ENCODE results near the gene AHCYL2.
A peak's percentile ranks its signal among the peaks of the same experiment; 100 is the strongest.
"Not testable (repeated sequence)": the region's sequence is repeated elsewhere in the genome, so short reads cannot be mapped to it uniquely, and the experiment has no call there.

Gene AHCYL2

GRCh38 chr7:129394982-129395914, 170.4 kb downstream of the AHCYL2 start:
- DNase-seq (ENCODE audit: low spot score), result no peak
- no peak for TF ChIP-seq CTCF (IDR thresholded peaks at IDR 0.05; ENCODE audit: extremely low read depth, missing control alignments)

GRCh38 chr7:129401228-129401966, 176.6 kb downstream of the AHCYL2 start:
- DNase-seq (ENCODE audit: low spot score), result no peak
- no peak for TF ChIP-seq CTCF (IDR thresholded peaks at IDR 0.05; ENCODE audit: extremely low read depth, missing control alignments)

- no peak for TF ChIP-seq CTCF (IDR thresholded peaks at IDR 0.05; ENCODE audit: extremely low read depth, missing control alignments)
- peak; percentile 13 for DNase-seq (ENCODE audit: low spot score)
These were observed 177.4 kb downstream of the AHCYL2 start for GRCh38 chr7:129401967-129402860.

GRCh38 chr7:129405527-129405926, 180.7 kb downstream of the AHCYL2 start:
- no peak for TF ChIP-seq CTCF (IDR thresholded peaks at IDR 0.05; ENCODE audit: extremely low read depth, missing control alignments)
- peak; percentile 19 for DNase-seq (ENCODE audit: low spot score)

GRCh38 chr7:129410238-129410637, 185.4 kb downstream of the AHCYL2 start:
- DNase-seq (ENCODE audit: low spot score), result not testable (repeated sequence)

GRCh38 chr7:129412501-129412900, 187.7 kb downstream of the AHCYL2 start:
- no peak for TF ChIP-seq CTCF (IDR thresholded peaks at IDR 0.05; ENCODE audit: extremely low read depth, missing control alignments)
- no peak for DNase-seq (ENCODE audit: low spot score)

- no peak for DNase-seq (ENCODE audit: low spot score)
- no peak for TF ChIP-seq CTCF (IDR thresholded peaks at IDR 0.05; ENCODE audit: extremely low read depth, missing control alignments)
These were observed 192.2 kb downstream of the AHCYL2 start for GRCh38 chr7:129417073-129417472.

Measured in GM20000 (cell line).